ENCODE measurements around the gene BOK. TPM values are rescaled to one million over a fixed set of nuclear protein-coding genes. Genes with fewer than 3 reads are reported as not detected.

The BOK gene
- total RNA-seq, 4 donors from 2014 or later, result 6.7 to 20.2 (median 15.5) TPM

GRCh38 chr2:241593271-241593670, 34.7 kb downstream of the BOK start:
- Histone ChIP-seq H3K9me3 (no peaks in the 10 kb centered on the region), H3K27me3 (no peaks in the 10 kb centered on the region), H3K36me3 (peaks cover 0 to 78% (median 0%) of the 10 kb centered on the region in 3 donors), H3K4me3 (no peak overlapping the region), H3K4me1 (no peaks in the 10 kb centered on the region), H3K27ac (no peak overlapping the region)
- TF ChIP-seq POLR2A (IDR thresholded peaks at IDR 0.05) (no peak), CTCF (IDR thresholded peaks at IDR 0.05) (no peak)
- DNase-seq, result no peak

DNA sequence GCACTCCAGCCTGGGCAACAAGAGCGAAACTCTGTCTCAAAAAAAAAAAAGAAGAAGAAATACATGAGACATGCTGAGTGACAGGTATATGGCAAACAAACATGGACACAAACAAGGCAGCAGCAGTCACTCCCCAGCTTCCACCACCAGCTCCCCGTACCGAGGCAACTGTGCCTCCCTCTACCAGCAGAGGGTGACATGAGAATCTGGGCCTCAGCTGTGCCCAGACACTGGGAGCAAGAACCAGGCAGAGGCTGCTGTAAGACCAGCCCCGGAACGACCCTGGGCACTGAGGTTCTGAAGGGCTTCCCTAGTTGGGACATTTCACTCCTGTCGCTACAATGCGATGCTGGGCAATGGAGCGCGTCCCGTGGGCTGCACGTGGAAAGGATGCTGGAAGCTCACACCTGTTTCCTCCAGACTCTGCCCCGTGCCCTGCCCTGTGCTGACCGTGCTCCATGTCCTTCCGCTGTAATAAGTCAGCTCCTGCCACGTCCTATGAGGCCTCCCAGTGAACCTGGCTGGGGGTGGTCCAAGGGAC, 37.1 kb downstream of the BOK start:
- H3K27me3 ChIP-seq, result no peaks in the 10 kb centered on the region
- no peak for DNase-seq
- no peak overlapping the region for H3K27ac ChIP-seq
- no peaks in the 10 kb centered on the region for H3K9me3 ChIP-seq
- H3K36me3 ChIP-seq, result peaks cover 0 to 93% (median 0%) of the 10 kb centered on the region in 3 donors
- TF ChIP-seq CTCF (IDR thresholded peaks at IDR 0.05), result no peak
- TF ChIP-seq POLR2A (IDR thresholded peaks at IDR 0.05), result no peak
- no peaks in the 10 kb centered on the region for H3K4me1 ChIP-seq
- no peak overlapping the region for H3K4me3 ChIP-seq

DNA sequence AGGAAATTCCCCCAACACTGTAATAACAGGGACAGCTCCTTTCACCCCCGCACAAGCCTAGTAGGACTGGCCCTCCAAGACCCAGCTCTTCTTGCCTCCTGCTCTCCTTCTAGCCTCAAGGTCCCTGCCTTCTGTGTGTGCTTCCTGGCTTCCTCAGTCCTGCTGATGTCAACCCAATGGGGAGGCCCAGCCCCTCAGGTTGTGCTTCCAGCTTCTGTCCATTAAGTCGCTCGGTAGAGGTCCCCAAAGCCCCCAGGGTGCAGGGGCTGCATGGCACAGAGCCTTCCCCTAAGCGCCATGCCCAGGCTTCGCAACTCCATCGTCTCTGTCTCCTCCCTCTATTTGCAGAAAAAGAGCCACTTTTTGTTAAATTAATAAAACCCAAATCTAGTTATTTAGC, 39.0 kb downstream of the BOK start:
- TF ChIP-seq CTCF (IDR thresholded peaks at IDR 0.05) (no peak), POLR2A (IDR thresholded peaks at IDR 0.05) (no peak)
- H3K27me3 ChIP-seq, result no peaks in the 10 kb centered on the region
- H3K36me3 ChIP-seq, result peaks cover 0 to 97% (median 0%) of the 10 kb centered on the region in 3 donors
- H3K4me1 ChIP-seq, result no peaks in the 10 kb centered on the region
- no peak for DNase-seq
- no peaks in the 10 kb centered on the region for H3K9me3 ChIP-seq
- no peak overlapping the region for H3K4me3 ChIP-seq
- H3K27ac ChIP-seq, result no peak overlapping the region

GRCh38 chr2:241598061-241598460, 39.5 kb downstream of the BOK start:
- H3K4me1 ChIP-seq, result no peaks in the 10 kb centered on the region
- H3K4me3 ChIP-seq, result no peak overlapping the region
- H3K27ac ChIP-seq, result no peak overlapping the region
- TF ChIP-seq POLR2A (IDR thresholded peaks at IDR 0.05), result no peak
- no peak for TF ChIP-seq CTCF (IDR thresholded peaks at IDR 0.05)
- H3K36me3 ChIP-seq, result peaks cover 0 to 97% (median 0%) of the 10 kb centered on the region in 3 donors
- no peaks in the 10 kb centered on the region for H3K9me3 ChIP-seq
- DNase-seq, result no peak
- no peaks in the 10 kb centered on the region for H3K27me3 ChIP-seq

DNA sequence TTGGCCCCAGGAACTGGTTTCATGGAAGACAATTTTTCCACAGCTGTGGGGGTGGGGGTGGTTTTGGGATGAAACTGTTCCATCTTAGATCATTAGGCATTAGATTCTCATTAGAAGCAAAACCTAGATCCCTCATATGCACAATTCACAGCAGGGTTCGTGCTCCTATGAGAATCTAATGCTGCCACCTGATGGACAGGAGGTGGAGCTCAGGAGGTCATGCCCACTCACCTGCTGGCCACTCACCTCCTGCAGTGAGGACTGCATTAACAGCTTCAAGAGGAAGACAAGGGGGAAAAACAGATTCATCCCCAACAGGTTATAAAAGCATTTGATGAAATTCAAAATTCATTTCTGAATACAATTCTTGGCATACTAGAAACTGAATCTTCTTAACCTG, 39.9 kb downstream of the BOK start:
- no peak overlapping the region for H3K27ac ChIP-seq
- peaks cover 0 to 97% (median 0%) of the 10 kb centered on the region in 3 donors for H3K36me3 ChIP-seq
- no peaks in the 10 kb centered on the region for H3K4me1 ChIP-seq
- H3K27me3 ChIP-seq, result no peaks in the 10 kb centered on the region
- no peak overlapping the region for H3K4me3 ChIP-seq
- H3K9me3 ChIP-seq, result no peaks in the 10 kb centered on the region
- TF ChIP-seq CTCF (IDR thresholded peaks at IDR 0.05), result peak in 3 of 6 experiments; percentile 25 to 44 (median 38)
- no peak for TF ChIP-seq POLR2A (IDR thresholded peaks at IDR 0.05)
- no peak for DNase-seq

DNA sequence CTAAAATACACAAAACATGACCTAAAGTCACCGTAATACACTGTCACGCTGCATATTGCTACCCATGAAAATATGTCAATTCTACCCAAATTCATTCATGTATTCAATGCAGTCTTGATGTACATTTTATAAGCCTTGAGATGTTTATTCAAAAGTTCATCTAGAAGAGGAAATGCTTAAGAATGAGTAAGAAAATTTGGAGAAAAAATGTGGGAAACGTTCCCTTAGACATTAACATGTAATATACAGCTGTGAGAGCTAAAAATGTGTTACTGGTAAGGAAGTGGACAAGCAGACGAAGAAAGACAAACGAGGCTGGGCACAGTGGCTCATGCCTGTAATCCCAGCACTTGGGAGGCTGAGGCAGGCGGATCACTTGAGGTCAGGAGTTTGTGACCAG, 41.1 kb downstream of the BOK start:
- Histone ChIP-seq H3K9me3 (no peaks in the 10 kb centered on the region), H3K27me3 (no peaks in the 10 kb centered on the region), H3K27ac (no peak overlapping the region), H3K4me1 (no peaks in the 10 kb centered on the region), H3K4me3 (no peak overlapping the region), H3K36me3 (peaks cover 0 to 96% (median 0%) of the 10 kb centered on the region in 3 donors)
- TF ChIP-seq POLR2A (IDR thresholded peaks at IDR 0.05) (no peak), CTCF (IDR thresholded peaks at IDR 0.05) (no peak)
- no peak for DNase-seq
